HG02763 (cell line): Measurements from ENCODE around the gene ZBTB38.

Experiments used
- ATAC-seq: cut with Tn5 transposase; IDR thresholded peaks from one replicate; pipeline ENCODE4 v1.9.1; 2021; ENCODE audit warnings: mild to moderate bottlenecking, moderate library complexity; ENCODE audit not compliant: unreplicated experiment

Gene ZBTB38

DNA sequence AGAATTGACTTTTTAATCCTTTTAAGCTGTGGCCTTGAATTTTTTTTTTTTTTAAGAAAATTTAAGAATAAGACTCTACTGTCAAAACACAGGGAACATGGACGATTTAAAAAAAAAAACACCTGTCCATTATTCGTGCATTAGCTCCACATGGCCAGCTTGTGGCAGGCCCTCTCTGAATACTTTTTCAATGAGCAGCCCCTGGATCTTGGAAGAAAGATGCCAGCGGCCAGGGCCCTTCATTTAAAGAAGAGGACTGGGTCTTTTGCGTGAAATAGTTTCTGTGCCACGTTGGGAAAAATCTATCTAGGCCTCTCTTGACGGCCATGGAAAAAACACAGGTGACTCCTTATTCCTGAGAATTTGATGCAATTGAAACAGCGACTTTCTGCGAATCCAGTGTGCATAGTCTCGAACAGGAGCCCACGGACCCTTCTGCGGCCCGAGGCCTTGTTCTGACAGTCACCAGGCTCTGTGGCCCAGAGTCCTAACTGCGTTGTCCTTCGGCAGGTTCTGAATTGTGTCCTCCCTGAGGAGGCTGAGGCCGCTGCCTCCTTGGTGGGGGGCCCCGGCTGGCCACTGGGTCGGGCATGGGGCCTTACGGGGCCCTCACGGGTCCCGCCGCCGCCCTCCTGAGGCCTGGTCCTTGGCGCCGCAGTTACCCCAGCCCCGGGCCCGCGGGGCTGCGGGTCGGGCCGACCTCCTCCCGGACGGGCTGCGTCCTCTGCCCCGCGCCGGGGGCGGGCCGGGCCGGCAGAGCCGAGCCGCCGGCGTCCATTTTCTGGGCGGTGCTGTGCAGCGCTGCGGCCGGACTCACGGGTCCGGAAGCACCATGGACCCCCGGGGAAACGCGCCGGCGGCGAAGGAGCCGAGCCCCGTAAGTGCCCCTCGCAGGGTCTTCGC is 33.5 kb downstream of the ZBTB38 start:
- ATAC-seq, result peak; percentile 56

- ATAC-seq, result peak; percentile 42
Measured at GRCh38 chr3:141402476-141403171, 34.3 kb downstream of the ZBTB38 start.

DNA sequence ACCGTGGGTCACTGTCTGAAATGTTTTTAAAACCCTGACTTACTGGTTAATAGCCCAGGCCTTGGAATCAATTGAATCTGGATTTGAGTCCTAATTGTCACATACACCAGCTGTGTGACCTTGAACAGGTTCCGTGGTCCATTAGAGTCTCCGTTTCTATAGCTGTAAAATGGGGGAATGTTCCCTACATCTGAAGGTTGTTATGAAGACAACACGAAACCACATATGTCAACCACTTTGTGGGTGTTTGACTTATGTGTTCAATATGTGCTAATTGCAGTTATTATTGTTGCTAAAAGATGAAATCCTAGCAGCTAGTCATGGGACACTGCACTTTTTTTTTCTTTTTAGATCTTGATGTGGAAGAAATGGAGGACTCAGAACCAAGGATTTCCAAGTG is 35.3 kb downstream of the ZBTB38 start:
- ATAC-seq, result no peak

DNA sequence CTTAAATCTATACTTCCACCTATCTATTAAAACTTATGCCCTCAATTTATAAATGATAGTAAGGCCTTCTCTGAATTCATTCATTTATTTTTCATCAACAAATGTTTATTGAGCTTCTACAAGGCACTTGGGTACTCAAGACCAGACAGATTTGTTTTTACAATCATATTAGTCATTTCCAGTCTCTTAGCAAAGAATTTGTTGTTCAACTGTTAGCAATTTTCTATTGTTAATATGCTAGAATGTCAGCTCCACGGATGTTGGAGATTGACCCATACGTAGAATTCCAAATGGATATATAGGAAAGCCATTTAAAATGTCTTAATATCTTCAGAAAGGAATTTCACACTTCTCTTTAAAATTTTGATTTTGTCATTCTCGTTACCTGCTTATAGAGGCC is 36.7 kb downstream of the ZBTB38 start:
- no peak for ATAC-seq

DNA sequence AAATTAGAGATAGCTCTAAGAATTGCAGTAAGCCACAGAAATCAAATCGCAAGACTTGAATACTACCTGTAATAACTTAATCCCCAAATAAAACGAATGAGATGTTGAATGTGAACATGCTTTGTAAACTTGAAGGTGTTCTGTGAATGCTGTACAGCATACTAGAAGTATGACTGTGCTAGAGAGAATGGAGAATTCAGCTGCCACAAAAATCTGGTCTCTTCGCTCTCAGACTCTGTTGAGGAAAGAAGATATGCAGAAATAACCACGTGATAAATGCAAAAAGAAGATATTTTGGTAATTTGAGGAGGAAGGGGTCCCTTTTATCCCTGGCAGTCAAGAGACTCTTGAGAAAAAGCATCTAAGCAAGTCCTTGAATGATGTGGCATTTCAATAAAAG is 37.3 kb downstream of the ZBTB38 start:
- no peak for ATAC-seq

- no peak for ATAC-seq
Measured at GRCh38 chr3:141406265-141406664, 38.0 kb downstream of the ZBTB38 start.

DNA sequence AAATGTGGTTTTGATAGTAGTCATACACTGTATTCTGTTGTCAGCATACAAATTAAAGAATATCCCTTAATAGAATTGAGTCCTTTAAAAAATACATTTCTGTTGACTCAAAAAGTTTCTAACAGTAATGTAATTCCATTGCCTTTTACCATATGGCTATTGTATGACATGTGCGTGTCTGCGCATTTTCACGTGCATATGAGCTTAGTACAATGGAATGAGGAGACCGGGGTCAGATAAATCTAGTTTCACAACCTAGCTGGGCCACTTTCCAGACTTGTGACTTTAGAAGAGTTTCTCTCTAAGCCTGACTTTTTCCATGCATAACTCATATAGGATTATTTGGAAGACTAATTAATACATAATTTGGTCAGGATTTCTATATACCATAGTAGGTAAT is 38.7 kb downstream of the ZBTB38 start:
- ATAC-seq, result no peak

GRCh38 chr3:141407825-141408224 is 39.5 kb downstream of the ZBTB38 start:
- no peak for ATAC-seq

DNA sequence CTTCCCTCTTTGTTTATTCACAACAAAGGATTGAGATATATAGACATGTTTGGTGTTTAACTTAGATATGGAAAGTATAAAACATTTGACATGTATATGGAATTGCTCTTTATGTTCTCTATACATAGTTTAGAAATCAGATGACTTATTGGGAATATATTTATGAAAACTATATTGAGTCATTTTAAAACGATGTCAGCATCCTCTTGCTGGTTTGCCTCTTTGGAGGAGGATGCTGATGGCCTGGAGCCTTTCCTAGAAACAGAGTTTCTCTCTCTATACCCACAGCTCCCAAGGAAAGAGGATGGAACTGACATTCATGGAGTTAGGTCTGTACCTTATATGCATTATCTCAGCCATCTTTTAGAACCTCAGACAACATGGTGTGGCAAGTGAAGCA is 40.3 kb downstream of the ZBTB38 start:
- ATAC-seq, result no peak

- no peak for ATAC-seq
Measured at GRCh38 chr3:141409940-141410241, 41.6 kb downstream of the ZBTB38 start.

- no peak for ATAC-seq
Measured at GRCh38 chr3:141410408-141410807, 42.1 kb downstream of the ZBTB38 start.

GRCh38 chr3:141410846-141411245 is 42.5 kb downstream of the ZBTB38 start:
- no peak for ATAC-seq

GRCh38 chr3:141411251-141411771 is 43.0 kb downstream of the ZBTB38 start:
- no peak for ATAC-seq

- ATAC-seq, result no peak
Measured at GRCh38 chr3:141412087-141412935, 44.0 kb downstream of the ZBTB38 start.

- ATAC-seq, result no peak
Measured at GRCh38 chr3:141412936-141413354, 44.6 kb downstream of the ZBTB38 start.

- no peak for ATAC-seq
Measured at GRCh38 chr3:141413391-141413790, 45.1 kb downstream of the ZBTB38 start.

- ATAC-seq, result no peak
Measured at GRCh38 chr3:141413801-141414689, 45.7 kb downstream of the ZBTB38 start.

DNA sequence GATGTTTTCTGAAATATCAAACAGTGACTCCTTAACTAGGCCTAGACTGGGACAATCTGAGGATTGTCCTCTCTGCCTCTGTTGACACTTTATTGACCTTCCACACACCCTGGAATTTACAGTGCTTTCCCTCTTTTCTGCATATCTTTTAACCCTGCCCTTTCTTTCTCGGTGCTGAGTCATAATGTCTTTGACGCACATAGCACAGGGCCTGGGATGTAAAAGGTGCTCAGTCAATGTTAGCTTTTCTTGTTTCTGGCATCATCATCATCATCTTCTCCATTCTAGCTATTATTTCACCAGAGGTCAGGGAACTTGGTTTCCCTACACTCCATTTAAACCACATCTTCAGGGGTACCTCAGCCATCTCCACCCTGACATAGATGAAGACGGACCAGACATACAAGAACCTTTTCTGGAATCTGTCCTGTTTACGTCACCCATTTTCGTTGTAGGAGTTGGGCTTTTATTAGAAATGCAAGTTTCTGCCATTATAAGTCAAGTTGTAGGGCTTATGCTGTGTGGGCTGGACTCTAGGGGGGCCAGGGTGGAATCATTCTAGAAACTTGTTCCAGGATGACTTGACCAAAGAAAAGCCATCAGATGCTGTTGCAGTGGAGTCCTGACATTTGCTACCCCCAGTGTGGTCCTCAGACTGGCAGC is 46.6 kb downstream of the ZBTB38 start:
- ATAC-seq, result no peak

DNA sequence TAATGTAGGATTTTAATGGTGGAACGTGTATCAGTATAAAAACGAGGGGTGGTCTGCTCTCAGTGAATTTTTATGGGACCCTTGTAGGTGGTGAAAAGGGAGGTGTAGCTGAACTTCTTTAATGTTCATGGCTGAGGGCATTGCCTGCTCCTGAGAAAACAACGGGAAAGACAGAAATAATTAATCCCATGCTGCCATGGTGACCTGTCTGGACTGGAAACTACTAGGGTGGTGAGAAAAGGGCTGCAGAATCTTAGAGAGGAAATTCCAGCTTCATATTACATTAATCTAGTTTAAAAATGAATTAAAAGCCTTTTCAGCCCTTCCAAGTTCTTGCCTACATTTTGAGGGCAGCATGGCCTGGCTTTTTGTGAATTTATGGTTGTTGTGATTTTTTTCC is 47.6 kb downstream of the ZBTB38 start:
- no peak for ATAC-seq
